ENCODE measurements around the gene EFEMP1.

The EFEMP1 gene

GRCh38 chr2:55874338-55874737, 49.2 kb downstream of the EFEMP1 start:
- intact Hi-C loops (cut with DNase I): no loop called here
- no peak for DNase-seq

- DNase-seq: no peak
- intact Hi-C loops (cut with DNase I): no loop called here
Observed at GRCh38 chr2:55871637-55872036, 51.9 kb downstream of the EFEMP1 start.

- DNase-seq: no peak
- intact Hi-C loops (cut with DNase I): no loop called here
Observed at GRCh38 chr2:55869637-55870325, 53.8 kb downstream of the EFEMP1 start.

- no peak for DNase-seq
Observed at GRCh38 chr2:55865096-55865835, 58.3 kb downstream of the EFEMP1 start.

DNA sequence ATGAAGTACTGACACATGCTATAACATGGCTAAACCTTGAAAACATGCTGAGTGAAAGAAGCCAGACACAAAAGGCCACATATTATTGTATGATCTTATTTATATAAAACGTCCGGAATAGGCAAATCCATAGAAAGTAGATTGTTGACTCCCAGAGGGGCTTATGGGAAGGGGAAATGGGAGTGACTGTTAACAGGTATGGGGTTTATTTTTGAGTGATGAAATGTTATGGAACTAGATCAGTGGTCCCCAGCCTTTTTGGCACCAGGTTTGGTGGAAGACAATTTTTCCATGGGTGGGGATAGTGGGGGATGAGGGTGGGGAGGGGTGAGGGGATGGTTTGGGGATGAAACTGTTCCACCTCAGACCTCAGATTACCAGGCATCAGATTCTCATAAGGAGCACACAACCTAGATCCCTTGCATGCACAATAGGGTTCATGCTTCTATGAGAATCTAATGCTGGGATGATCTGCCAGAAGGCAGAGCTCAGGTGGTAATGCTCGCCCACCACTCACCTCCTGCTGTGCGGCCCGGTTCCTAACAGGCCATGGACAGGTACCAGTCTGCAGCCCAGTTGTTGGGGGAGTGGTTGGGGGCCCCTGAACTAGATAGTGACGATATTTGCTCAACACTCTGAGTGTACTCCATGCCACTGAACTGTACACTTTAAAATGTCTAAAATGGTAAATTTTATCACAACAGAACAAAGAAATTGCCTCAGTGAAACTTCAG, 59.1 kb downstream of the EFEMP1 start:
- peak in 1 of 10 donors; percentile 64 for DNase-seq
- intact Hi-C loops (cut with DNase I): no loop called here

More at GRCh38 chr2:55865096-55865835, 58.3 kb downstream of the EFEMP1 start:
- intact Hi-C loops (cut with DNase I): no loop called here

DNA sequence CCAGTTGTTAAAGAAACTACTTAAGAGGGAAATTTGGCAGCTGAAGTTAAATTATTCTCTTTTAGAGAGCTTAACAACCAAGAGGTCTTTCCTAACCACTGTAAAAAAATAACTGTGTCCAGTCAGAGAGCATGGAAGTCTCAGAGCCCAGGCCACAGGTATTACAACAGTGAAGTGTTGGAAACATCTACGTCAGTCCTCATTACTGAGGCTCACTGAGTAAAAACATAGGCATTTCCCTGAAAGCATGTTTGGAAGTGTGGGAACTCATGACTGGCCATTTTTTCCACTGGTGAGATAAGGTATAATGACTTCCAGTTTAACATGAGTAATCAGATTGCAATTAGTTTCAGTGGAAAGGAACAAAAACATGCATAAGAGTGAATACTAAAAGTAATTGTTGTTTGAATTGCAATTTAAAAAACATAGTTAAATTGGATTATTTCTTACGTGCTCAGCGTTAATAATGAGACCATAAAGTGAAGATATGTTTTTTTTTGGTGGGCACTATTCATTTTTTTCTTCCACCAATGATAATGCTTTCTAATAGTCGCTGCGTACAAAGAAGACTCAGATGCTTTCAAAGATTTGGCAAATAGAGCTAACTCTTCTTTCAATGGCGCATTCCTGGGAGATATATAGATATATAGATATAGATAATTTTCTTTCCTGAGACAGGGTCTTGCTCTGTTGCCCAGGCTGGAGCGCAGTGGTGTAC, 60.8 kb downstream of the EFEMP1 start:
- DNase-seq: no peak
- intact Hi-C loops (cut with DNase I): no loop called here

GRCh38 chr2:55862246-55862645, 61.3 kb downstream of the EFEMP1 start:
- DNase-seq: no peak
- intact Hi-C loops (cut with DNase I): no loop called here

DNA sequence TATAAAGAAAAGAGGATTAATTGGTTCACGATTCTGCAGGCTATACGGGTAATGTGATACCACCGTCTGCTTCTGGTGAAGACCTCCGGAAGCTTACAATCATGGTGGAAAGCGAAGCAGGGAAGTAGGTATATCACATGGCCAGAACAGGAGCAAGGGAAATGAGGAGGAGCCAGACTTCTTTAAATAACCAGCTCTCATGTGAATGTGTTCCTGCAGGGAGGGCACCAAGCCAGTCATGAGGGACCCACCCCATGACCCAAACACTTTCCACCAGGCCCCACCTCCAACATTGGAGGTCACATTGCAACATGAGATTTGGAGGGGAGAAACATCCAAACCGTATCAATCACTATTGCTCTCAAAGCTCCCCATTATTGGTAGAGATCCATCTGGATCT, 61.8 kb downstream of the EFEMP1 start:
- intact Hi-C loops (cut with DNase I): no loop called here
- no peak for DNase-seq

DNA sequence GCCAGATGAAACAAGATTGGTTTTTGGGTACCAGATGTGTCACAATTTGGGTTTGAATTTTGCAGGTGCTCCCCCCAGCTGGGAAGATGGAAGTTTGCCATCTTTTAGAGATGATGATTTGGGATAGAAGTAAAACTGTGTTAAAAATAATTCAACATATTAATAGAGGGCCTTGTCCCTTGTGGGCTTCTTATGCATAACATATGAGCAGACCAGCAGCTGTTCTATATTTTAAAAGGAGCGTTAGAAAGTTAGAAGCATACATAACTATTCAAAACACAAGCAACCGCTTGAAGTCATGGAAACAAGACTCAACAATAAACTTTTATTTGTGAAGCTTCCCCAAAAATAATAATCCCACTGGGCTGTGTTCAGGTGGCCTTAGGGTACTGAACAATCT, 62.8 kb downstream of the EFEMP1 start:
- no peak for DNase-seq
- intact Hi-C loops (cut with DNase I): no loop called here

DNA sequence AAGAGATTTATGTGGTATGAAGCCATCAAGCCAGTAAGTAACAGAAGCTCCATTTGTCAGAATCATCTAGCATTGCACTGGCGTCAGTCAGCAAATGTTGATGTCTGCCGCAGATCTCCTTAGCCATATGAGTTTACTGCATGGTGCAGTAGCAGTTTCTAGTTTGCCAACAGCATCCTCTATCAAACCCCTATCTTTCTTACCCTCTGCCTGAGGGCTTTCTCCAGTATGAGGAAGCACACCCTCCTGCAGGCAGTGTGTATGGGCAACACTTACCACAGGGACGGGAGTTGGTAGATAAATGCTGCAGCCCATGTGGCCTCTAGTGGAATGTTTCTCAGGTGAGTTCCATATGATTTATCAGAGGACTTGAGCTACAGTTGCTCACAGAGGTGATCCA, 63.7 kb downstream of the EFEMP1 start:
- intact Hi-C loops (cut with DNase I): no loop called here
- DNase-seq: no peak

DNA sequence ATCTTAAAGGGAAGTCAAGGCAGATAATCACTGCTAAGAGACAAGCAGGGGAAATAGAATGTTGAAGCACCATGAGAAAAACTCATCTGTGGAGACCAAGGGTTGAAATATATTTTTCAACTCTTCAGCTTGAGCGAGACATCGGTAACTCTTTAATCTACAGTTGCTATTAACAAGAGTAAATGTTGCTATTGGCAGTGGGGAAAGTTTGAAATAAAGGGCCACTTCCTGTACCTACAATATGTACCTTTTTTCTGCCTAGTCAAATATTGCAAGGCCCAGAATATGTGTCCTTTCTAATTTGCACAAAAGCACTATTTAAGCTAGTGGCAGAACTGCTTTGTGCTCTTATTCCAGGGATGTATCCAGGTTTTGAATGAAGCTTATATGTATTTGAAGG, 65.8 kb downstream of the EFEMP1 start:
- intact Hi-C loops (cut with DNase I): no loop called here
- no peak for DNase-seq

DNA sequence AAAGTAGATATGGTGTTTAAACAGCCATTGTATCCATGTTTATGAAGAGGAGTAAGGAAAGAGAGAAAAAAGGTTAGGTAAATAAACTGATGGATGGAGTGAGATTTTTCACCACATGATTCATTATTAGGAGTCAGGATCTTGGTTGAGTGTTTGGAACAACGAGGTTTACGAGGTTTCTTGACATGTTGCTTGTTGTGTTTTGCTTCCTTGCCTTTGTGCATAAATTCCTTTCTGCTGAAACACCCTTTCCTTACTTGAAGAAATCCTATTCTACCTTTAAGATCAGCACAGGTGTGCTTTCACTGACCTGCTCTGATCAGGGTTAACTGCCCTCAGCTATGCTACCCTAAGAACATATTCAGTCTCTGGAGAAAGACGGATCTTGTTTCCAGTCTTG, 66.6 kb downstream of the EFEMP1 start:
- intact Hi-C loops (cut with DNase I): no loop called here

GRCh38 chr2:55848096-55848495, 75.5 kb downstream of the EFEMP1 start:
- DNase-seq: no peak
- intact Hi-C loops (cut with DNase I): no loop called here

More for the DNA sequence above, 66.6 kb downstream of the EFEMP1 start:
- no peak for DNase-seq

DNA sequence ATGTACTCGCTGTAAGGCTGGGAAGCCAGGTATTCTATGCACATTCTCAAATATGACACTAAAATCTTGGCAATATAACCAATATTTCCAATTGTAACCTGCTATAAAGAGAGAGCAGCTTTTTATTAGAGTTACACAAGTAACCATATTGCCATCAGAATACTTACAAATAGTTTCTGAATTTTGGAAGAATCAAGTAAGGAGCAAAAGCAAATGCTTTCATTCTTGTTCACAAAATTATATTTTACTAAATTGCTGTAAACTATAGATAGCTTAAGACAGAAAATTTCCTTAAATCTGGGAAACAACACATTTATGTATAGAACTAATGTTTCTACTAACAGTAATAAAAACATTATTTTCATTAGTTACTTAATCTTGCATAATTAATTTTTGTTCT, 77.2 kb downstream of the EFEMP1 start:
- no peak for DNase-seq
- intact Hi-C loops (cut with DNase I): no loop called here

DNA sequence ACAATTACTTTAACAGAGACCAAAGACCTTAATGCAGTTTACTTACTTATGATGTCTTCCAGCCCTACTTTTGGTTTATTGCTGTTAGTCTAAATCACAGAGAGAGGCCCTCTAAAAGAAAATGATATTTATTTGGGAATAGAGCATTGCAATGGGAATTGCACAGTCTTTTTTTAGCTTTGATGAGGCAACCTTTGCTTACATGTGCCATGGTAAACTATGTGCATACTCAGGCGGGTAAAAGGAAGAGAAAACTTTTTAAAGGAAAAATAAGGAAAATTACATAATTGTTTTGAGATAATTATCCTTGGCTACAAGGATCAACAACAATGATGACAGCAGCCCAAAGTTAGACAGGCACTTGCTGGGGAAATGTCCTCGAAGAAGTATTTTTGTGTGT, 78.6 kb downstream of the EFEMP1 start:
- intact Hi-C loops (cut with DNase I): no loop called here
- no peak for DNase-seq

DNA sequence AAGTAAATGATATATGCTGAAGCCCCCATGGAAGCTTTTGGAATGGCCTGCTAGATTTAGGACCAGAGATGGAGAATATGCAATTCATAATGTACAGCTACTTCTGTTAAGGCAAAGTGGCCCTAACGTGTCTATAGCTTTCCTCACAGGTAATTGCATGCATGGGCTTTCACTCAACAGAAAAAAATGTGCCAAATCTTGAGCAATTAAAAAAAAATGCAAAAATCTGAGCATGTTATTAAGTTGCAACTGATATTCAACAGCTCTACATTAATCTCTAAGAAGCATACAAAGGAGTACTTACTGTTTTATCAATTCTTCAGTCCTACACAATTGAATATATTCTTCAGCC, 79.6 kb downstream of the EFEMP1 start:
- DNase-seq: no peak
- intact Hi-C loops (cut with DNase I): no loop called here

- DNase-seq: no peak
- intact Hi-C loops (cut with DNase I): no loop called here
Observed at GRCh38 chr2:55843096-55843993, 80.2 kb downstream of the EFEMP1 start.

GRCh38 chr2:55842046-55842445, 81.5 kb downstream of the EFEMP1 start:
- intact Hi-C loops (cut with DNase I): no loop called here
- DNase-seq: no peak

- no peak for DNase-seq
- intact Hi-C loops (cut with DNase I): no loop called here
Observed at GRCh38 chr2:55840460-55840859, 83.1 kb downstream of the EFEMP1 start.

DNA sequence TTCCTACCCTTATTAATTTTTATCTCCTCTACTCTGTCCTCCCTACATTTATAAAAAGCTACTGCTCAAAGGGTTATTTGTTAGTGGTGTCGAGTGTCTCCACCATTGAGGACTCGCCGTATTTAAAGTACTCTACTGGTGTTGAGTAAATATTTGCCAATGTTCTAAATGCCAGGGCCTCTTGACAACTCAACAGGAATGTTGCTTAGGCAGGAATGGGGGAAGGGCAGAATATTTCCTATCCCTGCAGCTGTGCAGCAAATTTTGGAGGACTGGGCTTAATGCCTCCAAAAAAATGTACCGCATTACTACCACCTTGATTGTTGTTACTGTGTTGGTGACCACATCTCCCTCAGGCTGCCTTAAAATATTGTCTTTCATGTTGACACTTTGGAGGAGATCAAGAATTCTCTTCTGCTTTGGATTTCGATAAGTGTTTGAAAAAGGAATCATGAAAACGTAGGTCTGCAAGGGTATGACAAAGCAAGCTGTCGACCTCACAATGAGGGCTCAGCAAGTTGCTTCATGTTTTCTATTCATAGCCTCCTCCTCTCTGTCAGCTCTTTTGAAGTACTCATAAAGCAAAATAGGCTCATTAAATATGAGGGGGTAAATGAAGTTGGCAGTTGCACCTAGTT, 84.3 kb downstream of the EFEMP1 start:
- intact Hi-C loops (cut with DNase I): no loop called here
- no peak for DNase-seq

All from posterior cingulate gyrus (tissue), 11 donors.